Esophagus mucosa (tissue), 1 donor: ENCODE measurements around the gene AP1M2. TPM values are rescaled to one million over a fixed set of nuclear protein-coding genes. Genes with fewer than 3 reads are reported as not detected.
"Not testable (repeated sequence)": the region's sequence is repeated elsewhere in the genome, so short reads cannot be mapped to it uniquely, and the experiment has no call there.

Source experiments
- ATAC-seq: fragments of 200-7000 bp; cut with Tn5 transposase; one replicate; pipeline ENCODE4 v1.9.1; 2020
- total RNA-seq: library from RNA; stranded (reverse); gene quantifications from one replicate; pipeline ENCODE4 v1.2.4, GENCODE V29; 2023
- donor health status: DM: yes; HTN: yes; CAD: no.

AP1M2 gene
- total RNA-seq, 1 donor from 2014 or later: 61.5 TPM

DNA sequence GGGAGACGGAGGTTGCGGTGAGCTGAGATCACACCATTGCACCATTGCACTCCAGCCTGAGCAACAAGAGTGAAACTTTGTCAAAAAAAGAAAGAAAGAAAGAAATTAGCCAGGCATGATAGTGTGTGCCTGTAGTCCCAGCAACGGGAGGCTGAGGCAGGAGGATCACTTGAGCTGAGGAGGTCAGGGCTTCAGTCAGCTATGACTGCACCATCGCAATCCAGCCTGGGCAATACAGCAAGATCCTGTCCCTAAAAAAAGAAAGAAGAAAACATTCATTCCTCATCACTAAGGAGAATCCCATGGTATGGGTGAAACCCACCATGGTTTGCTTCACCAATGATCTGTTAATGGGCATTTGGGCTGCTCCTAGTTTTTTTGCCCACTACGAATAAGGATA is 13.0 kb upstream of the AP1M2 start:
- ATAC-seq: no peak

DNA sequence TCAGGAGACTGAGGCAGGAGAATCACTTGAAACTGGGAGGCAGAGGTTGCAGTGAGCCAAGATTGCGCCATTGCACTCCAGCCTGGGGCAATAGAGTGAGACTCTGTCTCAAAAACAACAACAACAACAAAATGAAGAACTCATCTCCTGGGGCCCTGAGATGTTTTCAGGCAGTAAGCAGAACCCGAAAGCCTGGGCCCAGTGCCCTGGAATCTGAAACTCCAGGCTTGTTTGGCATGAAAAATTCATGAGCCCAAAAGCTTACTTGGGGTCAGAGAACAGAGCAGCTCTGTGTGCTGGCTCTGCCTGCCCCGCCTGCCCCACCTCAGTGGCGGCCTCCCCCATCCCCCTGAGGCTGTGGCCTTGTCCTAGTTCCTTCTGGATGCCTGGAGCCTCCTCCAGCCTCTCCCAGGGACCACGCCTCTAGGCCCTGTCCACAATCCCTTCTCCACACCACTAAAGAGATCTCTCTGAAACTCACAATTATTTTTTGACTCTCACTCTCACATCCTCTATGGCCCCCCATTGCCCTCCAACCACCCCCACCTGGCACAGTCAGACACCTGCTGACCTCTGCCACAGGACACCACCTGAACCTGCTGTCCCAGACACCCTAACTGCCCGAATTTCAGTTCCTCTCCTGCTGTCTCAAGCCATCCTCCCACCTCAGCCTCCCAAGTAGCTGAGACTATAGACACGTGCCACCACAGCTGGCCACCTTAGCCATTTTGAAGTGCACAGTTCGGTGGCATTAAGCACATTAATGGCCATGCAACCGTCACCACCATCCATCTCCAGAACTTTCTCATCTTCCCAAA is 6.9 kb upstream of the AP1M2 start:
- peak; percentile 31 for ATAC-seq

DNA sequence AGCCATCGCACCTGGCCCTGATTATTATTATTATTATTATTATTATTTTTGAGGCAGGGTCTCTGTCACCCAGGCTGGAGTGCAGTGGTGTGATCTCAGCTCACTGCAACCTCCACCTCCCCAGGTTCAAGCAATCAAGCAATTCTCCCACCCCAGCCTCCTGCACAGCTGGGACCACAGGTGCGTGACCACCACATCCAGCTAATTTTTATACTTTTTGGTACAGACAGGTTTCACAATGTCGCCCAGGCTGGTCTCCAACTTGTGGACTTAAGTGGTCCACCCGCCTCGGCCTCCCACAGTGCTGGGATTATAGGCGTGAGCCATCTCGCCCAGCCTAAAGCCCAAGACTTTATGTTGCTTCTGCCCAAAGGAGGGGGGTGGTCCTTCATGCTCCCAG is 6.0 kb upstream of the AP1M2 start:
- ATAC-seq: no peak

DNA sequence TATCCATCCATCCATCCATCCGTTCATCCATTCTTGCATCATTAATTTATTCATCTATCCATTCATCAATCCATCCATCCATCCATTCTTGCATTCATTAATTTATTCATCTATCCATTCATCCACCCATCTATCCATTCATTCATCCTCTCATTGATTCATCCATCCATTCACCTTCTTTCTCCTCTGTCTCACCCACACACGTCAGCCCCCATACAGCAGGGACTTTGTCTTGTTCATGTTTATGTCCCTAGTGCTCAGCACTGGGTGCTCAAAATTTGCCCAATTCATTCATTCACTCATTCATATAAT is 683 bp upstream of the AP1M2 start:
- no peak for ATAC-seq

DNA sequence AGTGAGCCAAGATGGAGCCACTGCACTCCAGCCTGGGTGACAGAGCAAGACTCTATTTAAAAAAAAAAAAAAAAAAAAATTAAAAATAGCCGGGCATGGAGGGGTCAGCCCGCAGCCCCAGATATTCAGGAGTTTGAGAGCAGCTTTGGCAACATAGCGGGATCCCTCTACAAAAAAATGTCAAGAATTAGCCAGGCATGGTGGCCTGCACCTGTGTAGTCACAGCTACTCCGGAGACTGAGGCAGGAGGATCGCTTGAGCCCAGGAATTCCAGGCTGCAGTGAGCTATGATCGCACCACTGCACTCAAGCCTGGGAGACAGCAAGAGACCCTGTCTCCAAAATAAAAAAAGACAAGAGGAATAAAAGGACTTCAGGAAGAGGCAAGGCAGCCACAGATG is 716 bp downstream of the AP1M2 start:
- no peak for ATAC-seq

DNA sequence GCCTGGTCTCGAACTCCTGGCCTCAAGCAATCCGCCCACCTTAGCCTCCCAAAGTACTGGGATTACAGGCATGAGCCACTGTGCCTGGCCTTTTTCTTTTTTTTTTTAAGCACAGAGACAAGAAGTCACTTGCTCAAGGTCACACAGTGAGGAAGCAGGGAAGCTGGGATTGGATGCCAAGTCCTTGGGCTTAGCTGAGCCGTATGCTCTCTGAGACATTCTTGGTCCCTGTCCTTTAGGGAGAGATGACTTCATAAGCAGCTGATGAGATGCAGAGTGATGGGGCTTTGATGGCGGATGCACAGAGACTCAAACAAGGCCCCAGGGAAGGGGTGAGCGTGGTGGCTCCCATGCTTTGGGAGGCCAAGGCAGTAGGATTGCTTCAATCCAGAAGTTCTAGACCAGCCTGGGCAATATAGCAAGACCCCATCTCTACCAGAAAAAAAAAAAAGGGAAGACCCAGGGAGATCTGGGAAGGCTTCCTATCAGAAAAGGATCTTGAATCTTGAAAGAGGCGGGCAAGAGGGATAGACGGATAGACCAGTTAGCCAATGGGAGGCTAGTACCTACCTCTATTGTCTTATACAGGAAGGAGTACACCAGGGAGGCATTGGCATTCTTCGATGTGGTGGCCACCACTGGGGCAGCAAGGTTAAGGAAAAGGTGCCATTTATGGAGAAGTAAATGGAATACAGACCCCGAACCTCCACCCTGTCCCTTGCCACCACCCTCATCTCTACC is 3.9 kb downstream of the AP1M2 start:
- no peak for ATAC-seq

DNA sequence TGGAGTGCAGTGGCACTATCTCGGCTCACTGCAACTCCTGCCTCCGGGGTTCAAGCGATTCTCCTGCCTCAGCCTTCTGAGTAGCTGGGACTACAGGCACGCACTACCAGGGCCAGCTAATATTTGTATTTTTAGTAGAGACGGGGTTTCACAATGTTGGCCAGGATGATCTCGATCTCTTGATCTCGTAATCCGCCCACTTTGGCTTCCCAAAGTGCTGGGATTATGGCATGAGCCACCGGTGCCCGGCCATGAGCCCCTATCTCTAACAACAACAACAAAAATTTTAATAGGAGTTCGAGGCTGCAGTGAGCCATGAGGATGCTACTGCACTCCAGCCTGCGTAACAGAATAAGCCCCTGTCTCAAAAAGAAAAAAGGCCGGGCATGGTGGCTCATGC is 5.0 kb downstream of the AP1M2 start:
- ATAC-seq: no peak

DNA sequence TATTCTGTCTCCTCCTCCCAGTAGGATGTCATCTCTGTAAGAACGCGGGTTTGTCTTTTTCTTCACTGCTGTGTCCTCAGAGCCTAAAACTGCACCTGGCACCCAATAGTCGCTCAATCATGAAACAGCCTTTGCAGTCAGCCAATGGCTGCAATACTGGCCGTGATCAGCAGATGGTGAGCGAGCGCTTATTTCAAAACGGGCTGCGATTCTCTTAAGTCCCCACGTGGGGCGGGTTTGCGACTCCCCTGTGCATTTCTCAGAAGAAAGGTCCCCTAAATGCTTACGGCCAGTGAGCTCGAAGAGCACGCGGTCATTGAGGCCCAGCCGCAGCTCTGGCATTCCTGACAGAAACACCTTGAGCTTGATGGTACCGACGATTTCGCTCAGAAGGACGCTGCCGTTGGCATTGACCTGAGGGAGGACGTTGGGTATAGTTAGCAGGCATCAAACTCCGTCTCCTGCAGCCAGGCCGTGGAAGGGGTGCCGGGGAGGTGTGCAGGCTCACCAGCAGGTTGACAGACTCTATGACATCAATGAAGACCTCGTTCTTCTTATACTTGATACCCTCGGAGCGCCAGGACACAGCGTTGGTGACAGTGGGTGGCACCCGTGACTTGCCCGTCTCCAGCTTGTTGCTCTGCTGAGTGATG is 6.0 kb downstream of the AP1M2 start:
- ATAC-seq: peak; percentile 90

DNA sequence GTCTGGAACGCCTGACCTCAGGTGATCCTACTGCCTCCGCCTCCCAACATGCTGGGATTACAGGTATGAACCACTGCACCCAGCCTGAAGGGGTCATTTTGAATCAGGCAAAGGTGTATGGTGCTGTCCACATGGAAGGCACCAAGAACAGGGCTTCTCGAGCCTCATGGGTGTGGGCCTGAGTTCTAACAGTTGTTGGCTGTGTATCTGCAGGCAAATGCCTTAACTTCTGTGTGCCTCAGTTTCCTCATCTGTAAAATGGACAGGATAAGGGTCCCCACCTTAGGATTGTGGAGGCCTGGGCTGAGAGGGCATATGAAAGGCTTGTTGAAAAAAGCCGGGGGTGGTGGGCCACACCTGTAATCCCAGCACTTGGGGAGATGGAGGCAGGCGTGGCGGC is 9.2 kb downstream of the AP1M2 start:
- ATAC-seq: no peak

DNA sequence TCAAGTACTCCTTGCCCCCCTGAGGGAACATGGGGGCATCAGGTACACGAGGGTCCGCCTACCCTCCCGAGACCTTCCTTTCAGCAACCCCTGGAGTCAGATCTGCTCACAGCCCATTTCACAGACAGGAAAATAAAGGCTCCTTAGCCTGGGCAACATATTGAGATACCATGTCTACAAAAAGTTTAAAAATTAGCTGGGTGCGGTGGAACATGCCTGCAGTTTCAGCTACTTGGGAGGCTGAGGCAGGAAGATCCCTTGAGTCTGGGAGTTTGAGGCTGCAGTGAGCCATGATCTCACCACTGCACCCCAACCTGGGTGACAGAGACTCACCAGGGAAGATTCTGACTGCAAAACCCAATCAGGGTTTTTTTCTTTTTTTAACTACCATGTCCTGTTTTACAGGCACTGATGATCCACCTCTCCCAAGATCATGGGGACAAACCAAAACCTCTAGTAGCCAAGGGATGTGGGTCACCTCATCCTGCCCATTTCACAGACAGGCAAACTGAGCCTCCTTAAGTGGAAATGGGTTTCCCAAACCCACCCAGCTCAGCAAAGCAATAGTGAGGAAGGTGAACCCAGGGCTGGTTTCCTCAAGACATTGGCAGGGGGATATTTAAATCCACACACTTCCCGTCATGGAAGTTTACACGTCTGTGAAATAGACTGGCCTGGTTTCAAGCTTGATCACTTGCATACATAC is 11.9 kb downstream of the AP1M2 start:
- ATAC-seq: no peak

DNA sequence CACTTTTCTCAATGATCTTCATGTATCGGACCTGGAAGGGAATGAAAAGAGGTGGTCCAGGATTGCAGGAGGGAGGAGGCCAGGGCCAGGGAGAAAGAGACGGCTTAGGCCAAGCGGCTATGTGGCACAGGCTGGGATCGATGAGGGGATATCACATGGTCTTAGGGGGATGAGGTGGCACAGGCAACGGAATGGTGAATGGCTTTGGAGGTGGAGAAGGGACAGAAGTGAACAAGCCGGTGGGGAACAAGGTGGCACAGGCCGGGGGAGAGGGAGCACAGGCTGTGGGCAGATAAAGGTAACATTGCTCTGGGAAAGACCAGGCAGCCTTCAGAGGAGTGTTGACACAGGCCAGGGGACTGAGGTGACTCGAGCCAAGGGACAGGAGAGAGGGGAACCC is 12.7 kb downstream of the AP1M2 start:
- peak; percentile 23 for ATAC-seq

DNA sequence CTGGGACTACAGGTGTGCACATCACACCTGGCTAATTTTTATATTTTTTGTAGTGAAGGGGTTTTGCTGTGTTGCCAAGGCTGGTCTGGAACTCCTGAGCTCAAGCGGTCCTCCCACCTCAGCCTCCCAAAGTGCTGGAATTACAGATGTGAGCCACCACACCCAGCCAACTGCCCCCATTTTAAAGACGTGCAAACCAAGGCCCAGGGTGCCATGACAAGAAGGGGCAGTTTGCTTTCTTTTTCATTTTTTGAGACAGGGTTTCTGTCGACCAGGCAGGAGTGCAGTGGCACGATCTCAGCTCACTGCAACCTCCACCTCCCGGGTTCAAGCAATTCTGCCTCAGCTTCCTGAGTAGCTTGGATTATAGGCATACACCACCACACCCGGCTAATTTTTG is 13.3 kb downstream of the AP1M2 start:
- ATAC-seq: not testable (repeated sequence)

DNA sequence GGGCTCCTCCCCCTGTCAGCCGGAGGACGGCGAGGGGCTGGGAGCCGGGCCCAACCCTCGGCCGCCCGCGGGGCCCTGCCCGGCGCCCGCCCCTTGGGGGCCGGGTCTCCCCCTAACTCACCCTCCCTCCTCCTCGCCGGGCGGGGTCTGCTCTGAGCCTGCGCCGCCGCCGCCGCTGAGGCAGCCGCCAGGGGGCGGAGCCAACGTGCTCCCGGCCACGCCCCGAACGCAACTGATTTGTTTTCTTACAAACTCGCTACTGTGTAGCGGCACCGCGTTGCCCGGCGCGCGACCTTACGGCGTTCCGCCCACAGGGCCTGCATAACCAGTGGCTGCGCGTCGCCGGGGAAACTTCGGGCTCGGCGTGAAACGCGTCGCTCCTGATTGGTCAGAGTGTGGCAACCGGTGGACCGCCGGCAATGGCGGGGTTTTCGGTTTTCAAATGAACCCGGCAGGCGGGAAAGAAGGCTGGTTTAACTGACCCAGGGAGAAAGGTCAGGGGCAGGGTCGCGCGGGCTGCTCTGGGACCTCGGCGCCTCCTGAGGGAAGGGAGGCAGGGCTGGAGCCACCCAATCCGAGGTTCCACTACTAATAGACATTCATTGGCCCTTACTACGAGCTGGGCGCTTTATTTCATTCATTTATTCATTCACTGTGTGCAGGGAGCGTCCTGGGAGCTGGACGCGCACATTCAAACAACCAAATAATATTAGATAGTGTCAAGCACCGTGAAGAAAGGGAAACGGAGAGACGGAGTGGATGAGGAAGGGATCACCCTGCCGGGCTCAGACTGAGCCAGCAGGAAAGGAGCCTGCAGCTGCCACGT is 18.1 kb downstream of the AP1M2 start, which contains the start of gene CDKN2D:
Gene CDKN2D, minus strand, starts transcription at position 154 of the 826 bp plus-strand sequence. CDS start 326 bp downstream, outside the sequence.
- peak; percentile 84 for ATAC-seq

DNA sequence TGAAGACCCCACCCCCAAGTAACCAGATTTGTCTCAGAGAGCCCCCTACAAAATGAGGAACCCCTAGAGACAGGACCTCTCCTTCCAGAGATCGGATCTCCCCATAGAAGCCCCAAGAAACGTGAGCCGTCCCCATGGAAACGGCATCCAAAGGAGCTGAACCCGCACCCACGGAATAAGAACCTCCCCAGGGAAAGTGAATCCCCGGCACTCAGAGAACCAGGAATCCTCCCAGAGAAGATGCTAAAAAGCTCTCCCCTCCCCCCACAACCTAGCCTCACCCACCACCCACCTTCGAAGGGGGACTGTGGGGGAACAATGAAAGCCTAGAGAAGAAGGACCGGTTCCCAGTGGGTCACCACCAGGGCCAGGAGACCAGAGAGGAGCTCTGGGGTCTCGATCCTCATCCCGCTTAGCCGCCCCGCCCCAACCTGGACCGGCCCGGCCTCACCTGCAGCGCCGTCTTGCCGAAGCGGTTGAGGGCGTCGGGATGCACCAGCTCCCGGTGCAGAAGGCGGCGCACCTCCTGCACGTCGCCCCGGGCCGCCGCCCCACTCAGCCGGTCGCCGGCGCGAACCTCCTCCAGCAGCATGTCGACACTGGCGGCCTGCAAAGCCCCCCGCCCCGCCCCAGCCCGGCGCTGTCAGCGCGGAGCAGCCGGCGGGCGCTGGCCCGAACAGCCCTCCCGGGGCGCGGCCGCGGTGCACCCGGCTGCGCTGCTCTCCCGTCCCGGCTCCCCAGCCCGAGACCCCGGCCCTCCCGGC is 18.9 kb downstream of the AP1M2 start:
- ATAC-seq: peak; percentile 28

DNA sequence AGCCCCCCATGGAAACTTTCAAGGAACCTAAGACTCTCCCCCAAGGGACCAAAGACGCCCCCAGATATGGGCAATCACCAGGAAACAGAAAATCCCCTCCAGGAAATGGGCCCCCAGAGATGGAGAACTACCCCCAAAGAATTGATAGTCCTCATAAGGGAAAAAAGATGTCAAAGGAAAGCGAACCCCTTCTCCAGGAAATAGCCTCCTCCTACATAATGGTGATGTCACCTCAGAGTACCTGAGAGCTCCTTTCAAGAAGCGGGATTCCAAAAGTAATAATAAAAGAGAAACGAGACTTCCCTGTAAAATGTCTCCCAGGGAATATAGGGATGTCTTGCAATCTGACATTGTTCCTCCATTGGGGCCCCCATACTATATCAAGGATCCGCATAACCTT is 19.5 kb downstream of the AP1M2 start:
- no peak for ATAC-seq

DNA sequence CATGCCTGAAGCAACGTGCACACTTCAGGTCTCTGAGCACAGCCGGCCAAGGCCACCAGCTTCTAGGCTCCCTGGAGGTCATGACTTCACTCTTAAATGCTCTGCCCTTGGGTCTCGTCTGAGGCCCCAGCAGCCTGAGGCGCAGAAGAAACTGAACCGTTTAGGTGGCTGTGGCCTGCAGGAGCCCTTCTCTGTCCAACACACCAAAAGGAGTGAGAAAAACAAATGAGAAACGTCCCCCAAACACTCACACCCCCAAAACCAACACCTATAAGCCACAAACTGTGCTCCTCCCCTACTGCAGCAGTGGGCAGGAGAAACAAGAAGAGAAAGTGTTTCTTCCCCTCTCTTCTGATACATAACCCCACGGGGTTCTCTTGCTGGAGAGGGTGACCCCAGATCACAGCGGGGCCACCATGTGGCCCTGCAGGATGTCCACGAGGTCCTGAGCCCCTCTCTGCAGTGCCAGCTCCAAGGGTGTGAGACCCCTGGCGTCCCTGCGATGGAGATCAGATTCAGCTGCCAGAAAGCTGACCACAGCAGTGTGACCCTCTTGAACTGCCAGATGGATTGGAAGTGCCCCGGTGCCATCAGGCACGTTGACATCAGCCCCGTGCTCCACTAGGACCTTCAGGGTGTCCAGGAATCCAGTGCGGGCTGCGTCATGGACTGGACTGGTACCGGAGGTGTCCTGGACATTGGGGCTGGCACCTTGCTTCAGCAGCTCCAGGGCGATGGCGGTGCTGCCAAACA is 20.3 kb downstream of the AP1M2 start:
- no peak for ATAC-seq

DNA sequence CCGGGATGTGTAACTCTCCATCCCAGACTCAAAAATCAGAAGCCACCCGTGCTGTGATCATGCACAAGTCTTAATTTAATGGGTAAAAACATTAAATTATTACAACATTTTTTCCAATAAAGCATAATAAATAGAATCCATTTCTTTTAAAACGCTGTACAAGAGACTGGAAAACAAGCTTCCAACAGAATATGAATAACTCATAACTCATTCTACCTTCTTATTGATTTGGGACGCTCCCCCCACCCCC is 20.8 kb downstream of the AP1M2 start:
- no peak for ATAC-seq

DNA sequence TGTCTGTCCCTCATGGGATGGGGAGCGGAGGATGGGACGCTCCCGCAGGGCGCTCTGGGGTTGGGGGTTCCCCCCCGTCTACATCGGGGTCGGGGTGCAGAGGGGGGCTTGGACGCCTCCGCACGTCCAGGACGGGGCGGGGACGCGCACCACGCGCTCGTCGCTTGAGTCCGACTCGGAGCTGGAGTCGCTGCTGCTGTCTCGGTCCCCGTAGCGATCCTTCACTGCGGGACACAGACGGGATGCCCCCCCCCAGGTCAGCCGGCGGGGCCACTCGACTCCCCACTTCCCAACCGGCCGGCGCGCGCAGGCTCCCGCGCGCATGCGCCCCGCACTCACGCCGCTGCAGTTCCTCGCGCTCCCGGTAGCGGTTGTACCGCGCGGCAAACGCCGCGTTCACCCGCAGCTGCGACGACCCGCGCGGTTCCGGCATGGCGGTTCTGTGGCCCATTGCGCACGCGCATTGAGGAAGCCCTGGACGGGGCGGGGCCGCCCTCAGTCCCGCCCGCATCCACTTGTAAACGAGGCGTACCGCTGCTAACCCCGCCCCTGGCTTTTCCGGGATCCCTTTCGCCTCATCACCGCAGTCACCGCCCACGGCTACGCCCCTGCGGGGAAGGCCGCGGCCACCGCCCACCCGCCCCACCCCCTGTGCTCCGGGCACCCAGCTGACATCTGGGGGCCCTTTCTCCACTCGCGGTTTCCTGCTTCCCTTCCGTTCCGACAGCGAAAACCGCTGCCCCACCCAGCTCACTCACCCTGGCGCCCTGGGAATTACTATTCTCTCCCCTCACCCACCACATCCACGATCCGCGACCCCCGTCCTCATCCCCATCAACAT is 21.3 kb downstream of the AP1M2 start, which contains the start of gene KRI1:
Gene KRI1, minus strand, starts transcription at position 444 of the 841 bp plus-strand sequence. Its CDS starts 11 bp downstream, at position 433.
- ATAC-seq: peak; percentile 84

DNA sequence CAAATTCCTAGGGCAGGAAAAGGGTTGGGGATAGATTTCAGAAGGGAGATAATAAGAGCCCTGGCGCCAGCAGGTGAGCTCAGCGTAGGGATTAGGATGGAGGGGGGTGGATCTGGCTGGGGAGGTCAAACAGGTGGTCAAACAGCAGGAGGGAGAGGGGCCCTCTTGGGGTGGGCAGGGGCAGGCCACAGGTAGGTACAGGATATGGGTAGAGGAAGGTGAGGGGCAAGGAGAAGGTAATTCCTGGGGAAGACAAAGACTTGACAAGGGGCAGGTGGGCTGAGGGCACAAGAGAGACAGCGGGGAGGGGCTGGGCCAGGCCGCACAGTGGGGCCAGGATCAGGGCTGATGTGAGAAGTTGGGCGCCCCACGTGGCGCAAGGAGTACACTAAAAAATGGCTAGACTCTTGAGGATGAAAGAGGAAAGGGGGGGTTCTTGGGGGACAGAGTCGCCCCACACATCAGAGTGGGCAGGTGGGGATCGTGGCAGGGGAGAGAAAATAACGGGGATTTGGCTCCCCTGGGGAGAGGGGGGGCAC is 22.0 kb downstream of the AP1M2 start:
- ATAC-seq: peak; percentile 8
